AML-193 (cell line): Measurements from ENCODE around the gene RNF103.
"Not testable (repeated sequence)": the region's sequence is repeated elsewhere in the genome, so short reads cannot be mapped to it uniquely, and the experiment has no call there.

Experiments used
- DNase-seq, 2 experiments: peaks; one replicate each; lab custom pipeline; 2025; lab: John Stamatoyannopoulos, UW

The RNF103 gene

GRCh38 chr2:86623043-86623493 is 597 bp downstream of the RNF103 start:
- peak in 1 of 2 experiments; percentile 43 for DNase-seq

DNA sequence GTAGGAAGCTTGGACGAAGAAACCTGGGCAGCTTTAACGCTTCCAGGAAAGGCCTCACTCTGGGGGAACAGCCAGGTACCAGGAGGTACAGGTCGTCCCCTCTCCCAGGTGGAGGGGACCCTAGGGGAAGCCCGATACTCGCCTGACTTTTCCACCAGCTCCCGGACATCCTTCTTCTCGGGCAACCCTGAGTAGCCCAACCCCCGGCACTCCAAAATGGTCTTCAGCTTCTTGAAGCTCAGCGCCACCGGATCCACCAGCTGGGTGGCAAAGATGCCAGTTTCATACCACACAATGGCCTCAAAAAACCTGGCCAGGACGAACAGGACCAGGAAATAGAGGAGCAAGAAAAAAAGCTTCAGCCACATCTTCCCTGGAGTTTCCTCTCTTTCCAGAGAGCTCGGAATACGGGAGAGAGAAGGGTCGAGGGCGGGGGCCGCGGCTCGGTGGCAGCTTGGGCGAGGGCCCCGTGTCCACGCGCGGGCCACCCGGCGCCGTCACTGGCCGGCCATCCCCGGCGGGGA is 1.1 kb downstream of the RNF103 start:
- DNase-seq = peak in 1 of 2 experiments; percentile 12

DNA sequence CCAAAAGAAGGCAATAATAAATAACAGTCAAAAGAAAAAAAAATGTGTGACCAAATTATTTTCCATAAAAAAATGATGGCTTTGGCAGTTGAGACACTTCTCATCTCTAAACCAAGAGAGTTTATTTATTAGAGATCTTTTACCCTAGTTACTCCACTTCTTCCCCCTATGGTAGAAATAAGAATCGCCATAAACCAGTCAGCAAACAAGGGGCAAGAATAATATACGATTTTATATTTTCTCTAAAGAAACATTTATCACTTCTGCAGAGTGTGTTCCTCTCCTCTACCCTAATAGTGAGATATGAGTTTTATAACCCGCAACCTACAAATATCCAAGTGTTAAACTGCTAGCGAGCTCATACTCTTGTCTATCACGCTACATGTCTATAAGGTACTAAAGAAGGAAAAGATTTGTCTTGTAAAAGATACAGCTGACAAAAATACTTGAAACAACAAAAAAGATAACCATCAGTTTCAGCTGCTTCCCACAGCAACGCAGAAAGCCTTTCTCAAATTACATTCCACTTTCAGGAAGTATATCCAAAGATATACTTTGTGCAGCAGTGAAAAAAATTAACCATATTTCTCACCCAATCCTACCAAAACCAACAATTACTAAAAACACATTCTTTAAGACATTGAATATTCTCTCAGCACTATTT is 2.3 kb downstream of the RNF103 start:
- peak; percentile 22 for DNase-seq

DNA sequence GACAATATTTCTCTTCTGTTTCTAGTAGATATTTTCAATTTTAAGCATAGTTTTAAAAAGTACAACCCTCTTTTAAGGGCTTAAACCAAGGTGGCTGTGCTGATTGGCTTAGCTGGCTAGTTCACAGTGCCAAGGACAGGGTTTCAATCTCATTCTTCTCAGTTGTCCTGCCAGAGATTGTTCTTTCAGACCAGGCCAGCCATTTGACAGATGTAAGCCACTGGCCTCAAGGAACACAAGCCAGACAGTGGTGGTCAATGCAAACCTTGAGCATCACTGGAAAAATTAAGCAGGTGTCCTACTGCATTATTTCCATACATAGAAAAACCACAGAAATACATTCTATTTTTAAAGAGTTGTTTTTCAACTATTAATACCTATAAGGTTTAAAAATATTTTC is 5.9 kb downstream of the RNF103 start:
- no peak for DNase-seq

- no peak for DNase-seq
Observed at GRCh38 chr2:86617153-86617552, 6.5 kb downstream of the RNF103 start.

DNA sequence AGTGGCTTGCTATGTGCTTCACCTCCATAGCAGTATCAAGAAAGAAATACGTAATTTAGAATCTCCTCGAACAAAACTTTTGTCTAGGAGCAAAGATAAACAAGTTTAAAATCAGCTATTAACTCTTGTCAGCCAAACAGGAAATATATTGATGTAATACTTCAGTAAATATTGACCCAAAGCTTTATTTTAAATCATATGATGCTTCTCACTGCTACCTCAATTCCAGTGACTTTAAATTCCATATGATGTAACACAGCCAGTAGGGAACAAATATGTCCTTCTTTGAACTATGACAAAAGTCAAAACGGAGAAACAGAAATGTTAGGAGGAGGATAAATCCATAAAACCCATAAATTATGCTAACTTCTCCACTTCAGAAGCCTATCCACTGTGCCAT is 7.2 kb downstream of the RNF103 start:
- DNase-seq = no peak

DNA sequence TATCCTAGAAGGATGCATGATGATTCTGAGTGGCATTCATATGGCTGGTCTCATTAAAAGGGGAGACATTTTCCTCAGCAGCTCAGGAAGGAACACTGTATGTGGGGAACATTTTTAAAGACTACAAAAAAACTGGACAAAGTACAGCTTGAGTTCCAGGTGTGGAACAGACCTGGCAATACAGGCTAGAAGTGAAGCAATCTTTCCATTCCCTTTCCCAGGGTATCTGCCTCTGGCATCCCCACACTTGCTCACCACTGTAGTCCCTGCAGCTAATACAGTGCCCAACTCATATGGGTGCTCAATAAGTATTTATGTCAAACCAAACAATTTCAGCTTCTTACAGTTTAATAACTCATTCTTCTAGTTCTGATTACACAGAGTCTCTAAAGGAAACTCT is 8.1 kb downstream of the RNF103 start:
- no peak for DNase-seq

DNA sequence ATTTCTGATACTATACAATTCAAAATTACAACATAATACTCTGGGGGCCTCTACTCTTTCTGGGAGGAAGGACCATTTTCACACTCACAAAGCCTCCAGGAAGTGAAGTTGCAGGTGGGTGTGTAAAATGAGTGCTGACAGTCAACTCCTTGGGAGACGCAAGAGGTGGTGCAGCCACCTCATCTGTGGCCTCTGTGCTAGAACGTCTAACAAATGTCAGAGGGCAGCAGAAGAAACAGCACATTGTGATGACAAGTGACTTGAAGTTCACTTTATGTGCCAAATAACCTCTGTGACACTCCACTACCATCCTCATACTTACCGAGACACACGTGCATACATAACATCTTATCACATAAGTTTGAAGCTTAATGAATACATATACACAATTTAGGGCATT is 10.2 kb downstream of the RNF103 start:
- DNase-seq = no peak

DNA sequence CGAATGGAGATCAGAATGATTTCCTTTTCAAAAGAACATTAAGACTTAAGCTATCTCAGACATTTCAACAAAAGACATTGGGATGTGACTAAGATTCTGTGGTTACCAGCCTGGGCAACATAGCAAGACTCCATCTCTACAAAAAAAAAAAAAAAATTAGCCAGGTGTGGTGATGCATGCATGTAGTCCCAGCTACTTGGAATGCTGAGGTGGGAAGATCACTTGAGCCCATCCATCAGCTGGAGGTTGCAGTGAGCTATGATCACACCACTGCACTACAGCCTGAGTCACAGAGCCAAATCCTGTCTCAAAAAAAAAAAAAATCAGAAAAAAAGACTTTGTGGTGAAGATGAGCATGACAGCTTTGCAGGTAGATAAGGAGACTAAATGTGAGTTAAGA is 12.8 kb downstream of the RNF103 start:
- DNase-seq = no peak

- DNase-seq = no peak
Observed at GRCh38 chr2:86608832-86609410, 14.7 kb downstream of the RNF103 start.

GRCh38 chr2:86603905-86604304 is 19.8 kb downstream of the RNF103 start:
- DNase-seq = no peak

DNA sequence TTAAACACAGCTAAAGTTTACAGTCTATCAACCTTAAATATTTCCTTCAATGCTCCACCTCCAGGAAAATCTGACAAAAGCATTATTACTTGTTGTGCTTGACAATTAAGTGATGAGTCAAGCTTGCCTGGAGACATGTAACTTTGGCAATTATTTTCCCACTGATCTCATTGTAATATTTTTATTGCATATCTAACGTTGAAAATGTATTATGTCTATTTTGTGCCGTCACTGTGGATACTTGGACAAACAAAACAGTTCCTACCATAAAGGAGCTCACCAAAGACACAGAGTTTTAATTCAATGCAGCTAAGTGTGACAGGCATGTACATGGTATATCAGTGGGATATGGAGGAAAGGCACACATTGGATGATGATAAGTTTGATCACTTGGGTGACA is 24.7 kb downstream of the RNF103 start:
- DNase-seq = no peak

DNA sequence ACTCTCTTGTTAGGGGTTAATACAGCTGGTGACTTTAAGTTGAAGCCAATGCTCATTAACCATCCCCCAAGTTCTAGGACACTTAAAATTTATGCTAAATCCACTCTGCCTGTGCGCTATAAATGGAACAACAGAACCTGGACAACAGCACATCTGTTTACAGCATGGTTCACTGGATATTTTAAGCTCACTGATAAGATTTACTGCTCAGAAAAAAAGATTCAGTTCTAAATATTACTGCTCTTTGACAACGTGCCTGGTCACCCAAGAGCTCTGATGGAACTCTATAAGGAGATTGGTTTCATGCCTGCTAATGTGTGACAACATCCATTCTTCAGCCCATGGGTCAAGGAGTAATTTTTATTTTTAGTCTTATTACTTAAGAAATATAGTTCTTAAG is 27.5 kb downstream of the RNF103 start:
- DNase-seq = no peak

DNA sequence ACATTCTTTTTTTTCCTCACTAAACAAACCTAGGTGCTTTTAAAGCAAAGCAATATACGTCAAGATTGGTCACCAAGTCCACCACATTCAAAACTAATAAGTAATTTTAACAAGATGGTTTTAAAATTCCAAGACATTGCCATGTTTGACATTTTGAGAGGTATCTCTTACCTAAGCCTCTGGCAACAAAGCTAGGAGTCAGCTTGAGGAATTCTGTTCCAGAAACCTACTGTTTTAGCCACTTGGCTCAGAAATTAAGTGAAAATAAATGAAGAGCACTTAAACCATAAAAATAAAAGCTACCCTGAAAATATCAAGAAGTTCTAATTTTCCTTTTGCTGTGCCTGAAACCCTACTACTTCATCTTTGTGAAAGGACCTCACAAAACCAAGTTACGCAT is 30.4 kb downstream of the RNF103 start:
- DNase-seq = no peak

DNA sequence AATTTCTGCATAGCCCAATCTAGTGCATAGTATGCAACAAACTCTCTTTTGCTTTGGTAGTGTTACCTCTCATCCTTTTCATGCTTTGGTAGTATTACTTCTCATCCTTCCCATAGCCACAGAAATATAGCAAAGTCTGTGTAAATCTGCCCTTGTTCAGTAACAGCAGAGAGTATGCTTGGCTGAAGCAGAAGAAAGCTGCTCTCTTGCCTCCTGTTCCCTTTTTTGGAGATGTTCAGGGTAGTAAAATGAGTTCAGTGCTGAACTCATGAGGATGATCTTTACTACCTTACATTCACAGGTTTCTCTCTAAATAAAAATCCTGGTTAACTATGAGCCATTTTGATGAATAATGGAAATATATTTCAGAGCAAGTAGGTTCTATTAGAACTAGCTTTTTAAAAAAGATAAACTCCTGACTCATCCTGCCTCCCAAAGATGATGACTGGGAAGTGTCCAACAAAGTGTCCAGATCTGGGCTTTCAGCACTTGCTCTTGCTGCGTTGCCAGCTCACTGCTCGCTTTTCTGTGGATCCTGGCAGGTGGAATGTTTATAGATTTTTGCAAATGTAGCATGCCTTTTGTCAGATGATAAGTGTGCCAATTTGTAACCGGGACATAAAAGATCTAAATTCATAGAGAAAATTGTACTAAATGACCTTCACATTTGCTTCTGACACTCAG is 31.0 kb downstream of the RNF103 start:
- no peak for DNase-seq

GRCh38 chr2:86589701-86590100 is 34.0 kb downstream of the RNF103 start:
- DNase-seq = not testable (repeated sequence)

DNA sequence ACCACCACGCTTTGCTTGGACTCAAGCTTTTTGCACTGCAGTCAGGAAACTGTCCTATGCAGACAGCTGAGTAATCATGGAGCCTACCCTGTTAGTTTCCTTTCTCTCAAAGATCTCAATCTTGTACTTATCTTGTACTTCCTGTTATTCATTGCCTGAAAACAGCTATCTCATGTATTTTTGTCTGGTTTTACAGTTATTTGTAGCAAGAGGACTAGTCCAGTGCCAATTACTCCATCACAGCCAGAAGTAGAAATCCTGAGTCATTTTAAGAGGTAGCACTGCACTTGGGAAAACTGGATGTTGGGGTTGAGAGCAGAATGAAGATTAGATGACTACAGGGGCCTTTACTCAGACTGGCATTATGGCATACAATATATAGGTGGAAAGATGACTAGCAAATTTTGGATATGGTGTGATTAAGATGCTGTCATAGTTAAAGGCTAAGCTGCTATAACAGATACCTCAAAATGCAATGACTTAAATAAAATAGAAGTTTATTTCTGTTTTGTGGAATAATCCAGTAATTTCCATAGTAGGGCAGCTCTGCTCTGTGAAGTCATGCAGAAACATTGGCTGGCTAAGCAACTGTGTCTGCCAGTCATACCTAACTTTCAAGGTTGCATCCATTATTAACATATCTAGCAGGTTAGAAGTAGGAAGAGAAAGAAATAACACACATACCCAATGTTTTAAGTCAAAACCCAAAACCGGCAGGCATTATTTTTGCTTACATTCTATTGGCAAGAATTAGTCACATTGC is 39.3 kb downstream of the RNF103 start:
- peak; percentile 33 to 42 for DNase-seq

- DNase-seq = no peak
Observed at GRCh38 chr2:86580560-86580959, 43.1 kb downstream of the RNF103 start.

- peak; percentile 7 to 16 for DNase-seq
Observed at GRCh38 chr2:86577817-86578456, 45.7 kb downstream of the RNF103 start.

DNA sequence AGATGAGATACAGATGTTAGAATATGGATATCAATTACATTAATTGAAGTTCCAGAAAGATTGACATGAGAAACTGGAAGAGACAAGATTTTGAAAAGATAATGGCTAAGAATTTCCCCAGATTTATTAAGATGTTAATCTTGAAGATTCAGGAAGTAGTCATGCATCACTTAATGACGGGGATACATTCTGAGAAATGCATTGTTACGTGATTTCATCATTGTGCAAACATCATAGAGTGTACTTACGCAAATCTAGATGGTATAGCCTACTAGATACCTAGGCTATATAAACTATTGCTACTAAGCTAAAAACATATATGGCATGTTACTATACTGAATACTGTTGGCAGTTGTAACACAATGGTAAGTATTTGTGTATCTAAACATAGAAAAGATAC is 53.6 kb downstream of the RNF103 start:
- no peak for DNase-seq

GRCh38 chr2:86566821-86567190 is 56.9 kb downstream of the RNF103 start:
- no peak for DNase-seq
